A673 (cell line): ENCODE results near the gene GTF3C1. TPM values are rescaled to one million over a fixed set of nuclear protein-coding genes. Genes with fewer than 3 reads are reported as not detected.

Experiments
- BruUV-seq: library from RNA; stranded (reverse); fragments of 400-500 nt; replicated peaks from 2 replicates; lab custom pipeline; 2021; lab: Mats Ljungman, UMichigan
- CTCF ChIA-PET: fragments of 300-600 bp; sonication (Branson Sonifier 250); formaldehyde crosslinking; loops from one replicate; lab custom pipeline; 2022; ENCODE audit warnings: antibody characterized with exemption; lab: Charles Lee
- POLR2A ChIA-PET: fragments of 300-600 bp; sonication (Branson Sonifier 250); formaldehyde crosslinking; loops from one replicate; lab custom pipeline; 2022; ENCODE audit warnings: antibody characterized with exemption; ENCODE audit not compliant: low non-redundant PET; lab: Charles Lee
- DNase-seq: peaks from one replicate; pipeline ENCODE4 v3.0.0-alpha.2; 2015; ENCODE audit warnings: low spot score
- H3K27ac ChIP-seq: fragments of 200-600 bp; sonication (generic); 2 replicates; pipeline ENCODE4 v1.5.1; 2016; ENCODE audit warnings: mixed run types, low read depth, mild to moderate bottlenecking, mixed read lengths, antibody characterized with exemption, low read length; ENCODE audit not compliant: poor library complexity, severe bottlenecking
- H3K27me3 ChIP-seq: fragments of 200-600 bp; sonication (generic); replicated peaks from 2 replicates; pipeline ENCODE4 v1.6.1; 2017; ENCODE audit warnings: mixed run types, low read depth, mild to moderate bottlenecking, mixed read lengths, antibody characterized with exemption, low read length; ENCODE audit not compliant: insufficient read depth, poor library complexity
- H3K36me3 ChIP-seq: fragments of 200-600 bp; sonication (generic); 2 replicates; pipeline ENCODE4 v1.6.1; 2016; ENCODE audit warnings: mixed run types, mild to moderate bottlenecking, mixed read lengths, antibody characterized with exemption, low read length; ENCODE audit not compliant: insufficient read depth, poor library complexity, severe bottlenecking
- H3K4me1 ChIP-seq: fragments of 200-600 bp; sonication (generic); 2 replicates; pipeline ENCODE4 v1.6.1; 2017; ENCODE audit warnings: mixed run types, mild to moderate bottlenecking, mixed read lengths, antibody characterized with exemption, low read length; ENCODE audit not compliant: insufficient read depth, poor library complexity, severe bottlenecking
- H3K4me3 ChIP-seq: fragments of 200-600 bp; sonication (generic); 2 replicates; pipeline ENCODE4 v1.5.1; 2016; ENCODE audit warnings: low read depth, mixed run types, mild to moderate bottlenecking, mixed read lengths, low read length; ENCODE audit not compliant: poor library complexity, severe bottlenecking
- H3K9me3 ChIP-seq: fragments of 200-600 bp; sonication (generic); 2 replicates; pipeline ENCODE4 v1.6.1; 2016; ENCODE audit warnings: mixed run types, low read depth, mild to moderate bottlenecking, mixed read lengths, antibody characterized with exemption, low read length; ENCODE audit not compliant: poor library complexity, severe bottlenecking
- EZH2 ChIP-seq: fragments of 200-600 bp; sonication (generic); IDR thresholded peaks from 2 replicates; pipeline ENCODE4 v1.6.1; 2017; ENCODE audit warnings: borderline replicate concordance, low read depth, mild to moderate bottlenecking, mixed read lengths, antibody characterized with exemption, low read length; ENCODE audit not compliant: poor library complexity, severe bottlenecking
- intact Hi-C: fragments of 100-400 bp; cut with micrococcal nuclease; formaldehyde crosslinking; loops from one replicate; pipeline ENCODE4 v1.10.0; 2022; ENCODE audit not compliant: unreplicated experiment
- total RNA-seq: library from RNA; stranded (reverse); gene quantifications from 2 replicates; pipeline ENCODE4 v1.2.3, GENCODE V29; 2021
- TF ChIP-seq, protein P1 (sequence below): fragments of 300-800, 200-600 bp; sonication (generic); conservative IDR thresholded peaks from 2 replicates; pipeline ENCODE4 v1.5.1; 2017; ENCODE audit warnings: low read depth, mild to moderate bottlenecking, antibody characterized with exemption, low read length, moderate library complexity, mixed read lengths

GTF3C1 gene
- total RNA-seq, 1 experiment from 2014 or later: 94.2 TPM

DNA sequence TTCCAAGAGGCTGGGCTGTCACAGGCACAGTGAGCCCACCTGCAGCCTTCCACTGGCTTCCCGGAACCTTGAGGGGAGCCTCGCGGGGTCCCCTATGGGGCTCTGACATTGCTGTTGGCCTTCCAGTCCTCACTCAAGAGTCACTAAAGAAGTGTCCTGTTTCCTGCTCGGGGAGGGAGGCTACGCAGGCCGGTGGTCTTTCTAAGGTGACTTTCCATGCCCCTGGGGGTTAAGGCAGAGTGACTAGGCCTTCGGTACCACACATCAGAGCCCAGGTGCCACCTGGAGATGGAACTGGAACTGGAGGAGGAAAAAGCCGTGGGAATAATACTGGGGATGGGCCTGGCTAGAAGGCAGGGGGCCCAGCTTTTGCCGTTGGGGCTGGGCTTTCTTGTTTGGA, 75.7 kb downstream of the GTF3C1 start:
- ChIA-PET POLR2A (no interaction called here), CTCF (no interaction called here)
- H3K4me1 ChIP-seq: no peaks in the 10 kb centered on the region
- no peak for DNase-seq
- TF ChIP-seq EZH2: no peak
- TF ChIP-seq, protein P1, sequence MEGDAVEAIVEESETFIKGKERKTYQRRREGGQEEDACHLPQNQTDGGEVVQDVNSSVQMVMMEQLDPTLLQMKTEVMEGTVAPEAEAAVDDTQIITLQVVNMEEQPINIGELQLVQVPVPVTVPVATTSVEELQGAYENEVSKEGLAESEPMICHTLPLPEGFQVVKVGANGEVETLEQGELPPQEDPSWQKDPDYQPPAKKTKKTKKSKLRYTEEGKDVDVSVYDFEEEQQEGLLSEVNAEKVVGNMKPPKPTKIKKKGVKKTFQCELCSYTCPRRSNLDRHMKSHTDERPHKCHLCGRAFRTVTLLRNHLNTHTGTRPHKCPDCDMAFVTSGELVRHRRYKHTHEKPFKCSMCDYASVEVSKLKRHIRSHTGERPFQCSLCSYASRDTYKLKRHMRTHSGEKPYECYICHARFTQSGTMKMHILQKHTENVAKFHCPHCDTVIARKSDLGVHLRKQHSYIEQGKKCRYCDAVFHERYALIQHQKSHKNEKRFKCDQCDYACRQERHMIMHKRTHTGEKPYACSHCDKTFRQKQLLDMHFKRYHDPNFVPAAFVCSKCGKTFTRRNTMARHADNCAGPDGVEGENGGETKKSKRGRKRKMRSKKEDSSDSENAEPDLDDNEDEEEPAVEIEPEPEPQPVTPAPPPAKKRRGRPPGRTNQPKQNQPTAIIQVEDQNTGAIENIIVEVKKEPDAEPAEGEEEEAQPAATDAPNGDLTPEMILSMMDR: no peak
- no peaks in the 10 kb centered on the region for H3K27me3 ChIP-seq
- no peak overlapping the region for H3K27ac ChIP-seq
- no TSS peak for BruUV-seq
- H3K4me3 ChIP-seq: no peak overlapping the region
- intact Hi-C loops: no loop called here
- H3K36me3 ChIP-seq: peaks cover 81% of the 10 kb centered on the region
- H3K9me3 ChIP-seq: no peaks in the 10 kb centered on the region

DNA sequence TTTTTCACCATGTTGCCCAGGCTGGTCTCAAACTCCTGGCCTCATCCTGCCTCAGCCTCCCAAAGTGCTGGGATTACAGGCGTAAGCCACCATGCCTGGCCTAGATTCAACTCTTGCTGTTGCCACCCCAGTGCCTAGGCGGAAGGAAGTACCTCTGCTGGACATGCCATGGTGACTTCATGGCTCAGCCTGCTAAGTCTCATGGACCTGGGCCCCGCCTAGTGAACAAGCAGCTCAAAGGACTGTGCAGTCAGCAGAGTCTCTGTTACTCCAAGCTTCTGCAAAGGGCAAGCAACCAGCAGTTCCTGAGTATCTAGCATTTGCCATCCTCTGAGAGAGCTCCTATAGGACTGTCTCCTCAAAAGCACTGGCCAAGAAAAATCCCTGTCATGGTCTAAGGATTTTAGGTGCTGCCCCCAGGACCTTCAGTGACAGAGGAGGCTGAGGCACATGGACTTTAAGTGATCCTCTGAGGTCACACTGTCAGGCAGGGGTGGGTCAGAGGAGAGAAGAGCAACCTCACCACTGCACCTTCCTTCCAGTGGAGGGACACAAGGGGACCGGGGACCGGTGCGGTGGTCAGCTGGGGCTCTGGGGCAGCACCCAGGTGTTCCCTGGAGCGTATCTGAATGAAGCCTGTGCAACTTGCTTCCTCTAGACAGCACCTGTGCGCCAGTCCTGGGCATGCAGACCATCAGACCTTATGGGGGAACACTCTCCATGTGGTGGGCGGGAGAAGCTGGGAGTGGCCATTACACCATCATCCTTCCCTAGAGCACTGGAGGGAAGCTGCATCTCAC, 76.4 kb downstream of the GTF3C1 start:
- no peaks in the 10 kb centered on the region for H3K9me3 ChIP-seq
- CTCF ChIA-PET: no interaction called here
- POLR2A ChIA-PET: no interaction called here
- BruUV-seq: no TSS peak
- peaks cover 81% of the 10 kb centered on the region for H3K36me3 ChIP-seq
- no peak overlapping the region for H3K27ac ChIP-seq
- no peak for TF ChIP-seq EZH2
- TF ChIP-seq, protein P1: no peak
- H3K4me3 ChIP-seq: no peak overlapping the region
- no peaks in the 10 kb centered on the region for H3K27me3 ChIP-seq
- H3K4me1 ChIP-seq: no peaks in the 10 kb centered on the region
- intact Hi-C loops: no loop called here
- DNase-seq: no peak

DNA sequence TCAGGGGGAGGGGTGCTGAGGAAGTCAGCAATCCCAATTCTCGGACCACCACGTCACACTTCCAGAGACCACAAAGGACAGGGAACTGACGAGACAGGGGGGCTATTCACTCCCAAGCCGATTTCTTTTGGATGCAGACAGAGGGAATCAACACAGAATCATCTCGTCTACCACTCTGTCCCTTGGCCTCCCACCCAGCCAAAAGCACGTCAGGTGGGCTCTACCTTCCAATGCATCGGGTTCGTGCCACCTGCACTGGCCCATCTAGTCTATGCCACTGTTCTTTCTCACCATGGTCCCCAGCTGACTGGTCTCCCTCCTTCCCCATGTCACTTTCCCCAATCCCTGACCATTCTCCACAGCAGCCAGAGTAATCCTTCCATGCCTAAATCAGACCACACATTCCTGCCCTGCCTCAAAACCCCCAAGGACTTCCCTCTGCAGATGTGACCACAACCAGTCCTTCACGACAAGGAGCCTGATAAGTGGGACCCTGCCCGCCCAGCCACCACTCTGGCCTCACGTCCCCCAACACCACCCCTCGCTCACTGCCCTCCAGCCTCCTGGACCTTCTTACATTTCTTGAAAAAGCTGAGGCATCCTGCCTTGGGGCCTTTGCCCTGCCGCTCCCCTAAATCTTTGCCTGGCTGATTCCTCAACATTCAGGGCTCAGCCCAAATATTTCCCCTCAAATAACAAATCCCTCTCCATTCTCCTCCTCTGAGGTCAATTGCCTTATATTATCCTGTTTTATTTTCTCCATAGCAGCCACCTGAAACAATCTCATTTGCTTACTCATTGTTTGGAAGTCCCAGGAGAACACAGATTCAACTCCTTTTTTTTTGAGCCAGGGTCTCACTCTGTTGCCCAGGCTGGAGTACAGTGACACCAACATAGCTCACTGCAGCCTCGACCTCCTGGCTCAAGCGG, 77.4 kb downstream of the GTF3C1 start:
- BruUV-seq: no TSS peak

More for the DNA sequence above, 77.4 kb downstream of the GTF3C1 start:
- CTCF ChIA-PET: no interaction called here
- Histone ChIP-seq H3K36me3 (peaks cover 81% of the 10 kb centered on the region), H3K4me3 (no peak overlapping the region), H3K4me1 (no peaks in the 10 kb centered on the region), H3K27ac (no peak overlapping the region), H3K9me3 (no peaks in the 10 kb centered on the region), H3K27me3 (no peaks in the 10 kb centered on the region)
- POLR2A ChIA-PET: no interaction called here
- TF ChIP-seq, protein P1: no peak
- TF ChIP-seq EZH2: no peak
- no peak for DNase-seq
- intact Hi-C loops: no loop called here
